Measurements from ENCODE around the gene NTRK2.

GRCh38 chr9:84731696-84732095, 62.2 kb downstream of the NTRK2 start:
- TF ChIP-seq, protein P1, sequence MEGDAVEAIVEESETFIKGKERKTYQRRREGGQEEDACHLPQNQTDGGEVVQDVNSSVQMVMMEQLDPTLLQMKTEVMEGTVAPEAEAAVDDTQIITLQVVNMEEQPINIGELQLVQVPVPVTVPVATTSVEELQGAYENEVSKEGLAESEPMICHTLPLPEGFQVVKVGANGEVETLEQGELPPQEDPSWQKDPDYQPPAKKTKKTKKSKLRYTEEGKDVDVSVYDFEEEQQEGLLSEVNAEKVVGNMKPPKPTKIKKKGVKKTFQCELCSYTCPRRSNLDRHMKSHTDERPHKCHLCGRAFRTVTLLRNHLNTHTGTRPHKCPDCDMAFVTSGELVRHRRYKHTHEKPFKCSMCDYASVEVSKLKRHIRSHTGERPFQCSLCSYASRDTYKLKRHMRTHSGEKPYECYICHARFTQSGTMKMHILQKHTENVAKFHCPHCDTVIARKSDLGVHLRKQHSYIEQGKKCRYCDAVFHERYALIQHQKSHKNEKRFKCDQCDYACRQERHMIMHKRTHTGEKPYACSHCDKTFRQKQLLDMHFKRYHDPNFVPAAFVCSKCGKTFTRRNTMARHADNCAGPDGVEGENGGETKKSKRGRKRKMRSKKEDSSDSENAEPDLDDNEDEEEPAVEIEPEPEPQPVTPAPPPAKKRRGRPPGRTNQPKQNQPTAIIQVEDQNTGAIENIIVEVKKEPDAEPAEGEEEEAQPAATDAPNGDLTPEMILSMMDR (IDR thresholded peaks at IDR 0.05): no peak
- no peak for TF ChIP-seq POLR2A (IDR thresholded peaks at IDR 0.05)

All from vagina (tissue), 2 donors.